LNCaP clone FGC (cell line): ENCODE data around the gene SRSF9.
A peak's percentile ranks its signal among the peaks of the same experiment; 100 is the strongest.

ENCODE experiments used
- DNase-seq: peaks from one replicate; pipeline ENCODE4 v3.0.0-alpha.2; 2011; ENCODE audit warnings: low read depth
- H3K4me3 ChIP-seq: 2 replicates; pipeline ENCODE4 v1.5.1; 2011; ENCODE audit warnings: mild to moderate bottlenecking, low read depth, low read length, control low read depth
- TF ChIP-seq, protein P1 (sequence below): IDR thresholded peaks from 2 replicates; pipeline ENCODE4 v1.5.1; 2012; ENCODE audit warnings: mild to moderate bottlenecking; ENCODE audit not compliant: control insufficient read depth, insufficient read depth; ENCODE audit errors: extremely low read depth

Gene SRSF9

DNA sequence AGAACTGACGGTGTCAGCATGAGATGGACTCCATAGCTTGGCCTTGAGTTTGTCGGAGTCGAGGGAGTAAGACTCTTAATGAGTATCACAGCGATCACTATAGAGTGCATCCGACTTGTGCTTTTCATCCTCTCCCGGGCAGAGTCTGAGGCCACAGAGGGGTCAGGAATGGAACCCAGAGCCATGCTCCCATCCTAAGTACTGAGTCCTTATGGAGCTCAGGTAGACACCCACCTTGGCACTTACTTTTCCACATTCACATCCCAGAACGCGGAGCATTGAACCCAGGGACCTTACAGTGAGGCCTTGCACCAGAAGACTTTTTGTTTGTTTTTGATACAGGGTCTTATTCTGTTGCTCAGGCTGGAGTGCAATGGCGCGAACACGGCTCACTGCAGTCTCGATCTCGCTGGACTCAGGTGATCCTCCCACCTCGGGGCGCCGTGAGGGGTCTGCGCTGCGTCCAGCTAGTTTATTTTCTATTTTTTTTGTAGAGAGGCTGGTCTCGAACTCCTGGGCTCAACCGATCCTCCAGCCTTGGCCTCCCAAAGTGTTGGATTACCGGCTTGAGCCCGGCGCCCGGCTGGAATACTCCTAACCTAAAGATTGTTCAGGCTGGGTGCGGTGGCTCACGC, 719 bp upstream of the SRSF9 start:
- peak overlapping the region; percentile 82 for H3K4me3 ChIP-seq
- DNase-seq, result no peak
- TF ChIP-seq, protein P1, sequence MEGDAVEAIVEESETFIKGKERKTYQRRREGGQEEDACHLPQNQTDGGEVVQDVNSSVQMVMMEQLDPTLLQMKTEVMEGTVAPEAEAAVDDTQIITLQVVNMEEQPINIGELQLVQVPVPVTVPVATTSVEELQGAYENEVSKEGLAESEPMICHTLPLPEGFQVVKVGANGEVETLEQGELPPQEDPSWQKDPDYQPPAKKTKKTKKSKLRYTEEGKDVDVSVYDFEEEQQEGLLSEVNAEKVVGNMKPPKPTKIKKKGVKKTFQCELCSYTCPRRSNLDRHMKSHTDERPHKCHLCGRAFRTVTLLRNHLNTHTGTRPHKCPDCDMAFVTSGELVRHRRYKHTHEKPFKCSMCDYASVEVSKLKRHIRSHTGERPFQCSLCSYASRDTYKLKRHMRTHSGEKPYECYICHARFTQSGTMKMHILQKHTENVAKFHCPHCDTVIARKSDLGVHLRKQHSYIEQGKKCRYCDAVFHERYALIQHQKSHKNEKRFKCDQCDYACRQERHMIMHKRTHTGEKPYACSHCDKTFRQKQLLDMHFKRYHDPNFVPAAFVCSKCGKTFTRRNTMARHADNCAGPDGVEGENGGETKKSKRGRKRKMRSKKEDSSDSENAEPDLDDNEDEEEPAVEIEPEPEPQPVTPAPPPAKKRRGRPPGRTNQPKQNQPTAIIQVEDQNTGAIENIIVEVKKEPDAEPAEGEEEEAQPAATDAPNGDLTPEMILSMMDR, result no peak

DNA sequence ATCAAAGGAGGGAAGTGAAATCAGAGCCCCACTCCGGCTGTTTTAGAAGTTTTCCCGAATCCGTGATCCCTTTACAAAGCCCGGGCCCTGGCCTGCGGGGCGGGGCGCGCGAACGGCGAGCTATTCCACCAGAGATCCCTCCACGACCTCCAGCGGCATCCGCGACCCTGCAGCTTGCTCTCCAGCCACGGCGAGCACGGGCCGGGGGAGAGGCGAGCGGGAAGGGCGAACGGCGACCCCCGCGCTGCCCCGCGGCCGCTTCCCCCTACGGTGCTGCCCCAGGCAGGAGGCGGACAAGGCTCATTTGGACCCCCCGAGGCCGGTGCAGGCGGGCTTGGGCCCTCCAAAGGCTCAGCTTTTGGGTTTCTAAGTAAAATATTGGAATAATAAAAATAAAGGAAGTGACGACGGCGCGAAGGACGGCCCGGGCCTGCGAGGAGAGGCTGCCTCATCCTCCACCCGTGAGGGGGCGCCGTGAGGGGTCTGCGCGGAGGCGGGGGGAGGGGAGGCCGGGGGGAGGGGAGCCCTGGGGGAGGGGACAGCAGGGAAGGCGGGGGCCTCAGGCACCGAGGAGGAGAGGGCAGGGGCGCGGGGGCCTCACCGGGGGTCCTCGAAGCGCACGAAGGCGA, 613 bp downstream of the SRSF9 start:
- DNase-seq, result no peak
- peak overlapping the region; percentile 82 for H3K4me3 ChIP-seq
- TF ChIP-seq, protein P1, result 0 out of 2 replicates have a peak, but pooled peaks have one; percentile 20

DNA sequence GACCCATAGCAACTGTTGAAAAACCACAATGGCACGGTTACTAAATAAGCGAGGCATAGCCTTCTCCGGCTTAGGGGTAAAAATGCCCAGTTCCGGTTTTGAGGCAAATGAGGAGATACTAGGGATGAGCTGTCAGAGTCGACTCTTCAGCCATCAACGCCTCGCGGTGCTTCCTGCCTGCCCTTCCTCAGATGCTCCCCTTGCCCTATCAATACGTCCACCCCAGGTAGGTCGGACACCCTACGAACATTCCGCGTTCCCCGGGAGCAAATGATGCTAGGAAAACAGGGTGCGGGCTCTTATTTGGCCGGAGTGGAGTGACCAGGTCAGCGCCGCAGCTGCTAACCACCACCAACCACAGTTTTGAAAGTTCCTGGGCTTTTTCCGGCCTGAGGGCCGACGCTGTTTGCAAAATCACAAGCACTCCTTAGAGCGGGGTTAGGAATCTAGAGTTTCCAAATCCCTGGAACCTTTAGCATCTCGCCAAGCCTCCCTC, 1.2 kb downstream of the SRSF9 start:
- TF ChIP-seq, protein P1, result no peak
- no peak for DNase-seq
- peak overlapping the region; percentile 82 for H3K4me3 ChIP-seq

DNA sequence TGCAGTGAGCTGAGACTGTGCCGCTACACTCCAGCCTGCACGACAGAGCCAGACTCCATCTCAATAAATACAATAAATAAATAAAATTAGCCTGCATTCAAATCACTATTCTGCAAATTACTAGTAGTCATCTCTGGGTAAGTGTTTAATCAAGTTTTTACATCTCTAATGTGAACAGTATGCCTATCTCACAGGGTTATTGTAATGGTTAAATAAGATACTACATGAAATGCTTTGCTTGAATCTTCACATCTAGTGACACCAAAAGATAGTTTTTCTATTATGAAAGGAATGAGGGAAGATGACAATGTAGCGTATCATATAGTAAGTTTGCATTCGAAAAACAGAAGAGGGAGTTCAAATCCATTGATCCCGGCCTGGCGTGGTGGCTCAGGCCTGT, 2.1 kb downstream of the SRSF9 start:
- DNase-seq, result no peak
- no peak overlapping the region for H3K4me3 ChIP-seq
- TF ChIP-seq, protein P1, result no peak

DNA sequence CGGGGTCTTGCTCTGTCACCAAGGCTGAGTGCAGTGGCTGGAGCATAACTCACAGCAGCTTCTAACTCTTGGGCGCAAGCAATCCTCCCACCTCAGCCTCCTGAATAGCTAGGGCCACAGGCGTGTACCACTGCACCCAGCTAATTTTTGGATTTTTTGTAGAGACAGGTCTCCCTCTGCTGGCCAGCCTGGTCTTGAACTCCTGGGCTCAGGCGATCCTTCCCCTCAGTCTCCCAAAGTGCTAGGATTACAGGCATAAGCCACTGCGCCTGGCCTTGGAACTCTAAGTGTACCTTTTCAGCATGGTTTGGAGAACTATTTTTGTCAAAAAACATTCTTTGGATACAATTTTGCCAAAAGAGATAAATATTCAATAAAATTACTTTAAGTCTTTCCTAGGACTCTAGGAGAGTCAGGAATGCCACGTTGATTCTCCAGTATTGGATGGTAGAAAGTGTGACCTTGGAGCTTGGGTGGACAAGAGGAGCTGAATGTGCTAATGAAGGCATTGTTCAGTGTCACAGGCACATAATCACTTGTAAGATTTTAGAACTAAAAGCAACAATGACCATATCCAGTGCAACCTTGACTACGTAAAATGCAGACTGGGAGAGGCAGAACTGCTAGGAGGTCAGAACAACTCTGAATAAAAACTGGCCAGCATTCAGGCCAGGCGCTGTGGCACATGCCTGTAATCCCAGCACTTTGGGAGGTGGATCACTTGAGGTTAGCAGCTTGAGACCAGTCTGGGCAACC, 2.8 kb downstream of the SRSF9 start:
- TF ChIP-seq, protein P1, result peak; percentile 66
- H3K4me3 ChIP-seq, result no peak overlapping the region
- no peak for DNase-seq

DNA sequence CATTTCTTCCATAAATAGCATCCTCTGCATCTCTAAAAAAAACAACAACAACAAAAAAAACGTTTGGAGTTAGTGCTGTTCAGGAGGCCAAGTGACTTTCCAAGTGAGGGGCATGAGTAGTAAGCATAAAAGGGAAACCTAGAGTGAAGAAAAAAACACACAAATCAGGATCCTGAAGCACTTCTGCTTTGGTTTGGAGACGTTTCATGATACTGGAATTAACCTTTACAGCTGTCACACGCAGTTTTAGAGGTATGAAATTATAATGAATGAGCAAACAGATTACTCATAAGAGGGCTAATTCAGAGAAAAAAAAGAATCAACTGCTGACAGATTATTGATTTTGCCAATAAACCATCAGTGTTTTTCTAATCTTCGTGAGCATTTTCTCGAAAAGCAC, 3.8 kb downstream of the SRSF9 start:
- H3K4me3 ChIP-seq, result no peak overlapping the region
- DNase-seq, result no peak
- TF ChIP-seq, protein P1, result no peak
